HuH-7 (cell line): Measurements from ENCODE around the gene KAZN.

ENCODE experiments used
- DNase-seq: peaks from one replicate; pipeline ENCODE4 v3.0.0; 2011; ENCODE audit warnings: low spot score

KAZN gene

DNA sequence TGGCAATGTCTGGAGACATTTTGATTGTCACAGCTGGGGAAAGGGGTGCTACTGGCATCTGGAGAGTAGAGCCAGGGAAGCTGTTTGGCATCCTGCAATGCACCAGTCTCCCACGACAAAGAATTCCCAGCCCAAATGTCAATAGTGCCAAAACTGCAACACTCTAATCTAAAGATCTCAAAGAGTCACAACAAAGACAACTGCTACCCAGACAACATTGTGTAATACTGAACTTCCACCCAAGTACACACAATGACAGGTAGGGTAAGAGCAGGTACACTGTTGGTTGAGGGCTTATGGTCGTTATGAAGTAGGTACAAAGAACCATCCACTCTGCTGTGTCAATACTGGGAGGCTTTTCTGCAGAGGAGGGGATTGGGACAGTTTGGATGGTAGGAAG lies 546.8 kb downstream of the KAZN start:
- no peak for DNase-seq

GRCh38 chr1:15146142-15146680 lies 547.7 kb downstream of the KAZN start:
- no peak for DNase-seq

DNA sequence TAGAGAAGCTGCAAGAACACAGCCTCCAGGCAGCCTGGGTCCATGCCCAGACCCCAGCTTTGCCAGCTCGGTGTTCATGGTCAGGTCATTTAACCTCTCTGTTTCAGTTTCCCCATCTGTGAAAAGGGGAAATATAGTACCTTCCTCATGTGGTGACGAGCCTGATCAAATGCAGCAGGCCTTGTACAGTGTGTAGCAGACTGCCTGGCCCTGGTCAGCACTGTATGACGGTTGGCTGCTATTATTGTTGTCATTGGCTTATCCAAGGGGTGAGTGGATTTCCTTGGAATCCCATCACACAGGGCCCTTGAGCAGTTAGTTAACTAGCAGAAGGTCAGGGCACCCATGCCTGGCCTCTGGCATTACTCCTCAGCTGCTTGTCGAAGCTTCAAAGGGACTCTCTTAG lies 548.5 kb downstream of the KAZN start:
- DNase-seq, result no peak

GRCh38 chr1:15148004-15148403 lies 549.5 kb downstream of the KAZN start:
- no peak for DNase-seq

DNA sequence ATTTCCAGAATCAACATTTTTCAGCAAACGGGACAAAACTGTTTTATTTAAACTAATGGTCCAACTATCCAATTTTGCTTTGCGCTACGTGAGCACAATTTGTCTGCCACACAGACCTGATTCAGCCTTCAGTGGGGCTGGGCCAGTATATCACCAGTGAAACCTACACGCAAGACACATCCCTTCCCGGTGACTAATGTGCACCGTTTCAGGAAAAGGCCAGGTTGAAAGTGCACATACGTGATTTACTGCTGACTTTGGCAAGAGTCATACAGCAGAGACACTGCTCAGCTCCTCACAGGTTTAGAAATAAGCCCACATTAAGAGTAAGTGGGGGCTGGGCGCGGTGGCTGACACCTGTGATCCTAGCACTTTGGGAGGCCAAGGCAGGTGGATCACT lies 550.0 kb downstream of the KAZN start:
- DNase-seq, result no peak

GRCh38 chr1:15148941-15149340 lies 550.5 kb downstream of the KAZN start:
- DNase-seq, result no peak

- no peak for DNase-seq
These were observed 551.9 kb downstream of the KAZN start for GRCh38 chr1:15150376-15150775.

GRCh38 chr1:15151377-15151806 lies 552.9 kb downstream of the KAZN start:
- peak; percentile 30 for DNase-seq

DNA sequence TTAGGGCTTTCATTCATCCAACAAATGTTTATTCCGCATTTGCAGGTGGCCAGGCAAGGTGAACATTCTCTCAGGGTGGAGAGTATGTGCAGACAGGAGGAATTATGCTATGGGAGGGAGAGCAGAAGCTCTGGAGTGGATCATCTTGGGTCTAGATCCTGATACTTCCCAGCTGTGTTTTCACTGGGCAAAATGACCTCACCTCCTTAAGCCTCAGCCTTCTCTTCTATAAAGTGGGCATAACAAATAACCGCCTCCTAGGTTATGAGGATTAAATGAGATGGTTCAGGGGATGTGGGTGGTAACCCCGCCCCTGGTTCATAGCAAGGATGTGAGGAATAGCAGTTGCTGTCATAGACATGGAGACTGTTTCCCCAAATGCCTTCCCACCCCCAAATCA lies 553.4 kb downstream of the KAZN start:
- DNase-seq, result no peak

DNA sequence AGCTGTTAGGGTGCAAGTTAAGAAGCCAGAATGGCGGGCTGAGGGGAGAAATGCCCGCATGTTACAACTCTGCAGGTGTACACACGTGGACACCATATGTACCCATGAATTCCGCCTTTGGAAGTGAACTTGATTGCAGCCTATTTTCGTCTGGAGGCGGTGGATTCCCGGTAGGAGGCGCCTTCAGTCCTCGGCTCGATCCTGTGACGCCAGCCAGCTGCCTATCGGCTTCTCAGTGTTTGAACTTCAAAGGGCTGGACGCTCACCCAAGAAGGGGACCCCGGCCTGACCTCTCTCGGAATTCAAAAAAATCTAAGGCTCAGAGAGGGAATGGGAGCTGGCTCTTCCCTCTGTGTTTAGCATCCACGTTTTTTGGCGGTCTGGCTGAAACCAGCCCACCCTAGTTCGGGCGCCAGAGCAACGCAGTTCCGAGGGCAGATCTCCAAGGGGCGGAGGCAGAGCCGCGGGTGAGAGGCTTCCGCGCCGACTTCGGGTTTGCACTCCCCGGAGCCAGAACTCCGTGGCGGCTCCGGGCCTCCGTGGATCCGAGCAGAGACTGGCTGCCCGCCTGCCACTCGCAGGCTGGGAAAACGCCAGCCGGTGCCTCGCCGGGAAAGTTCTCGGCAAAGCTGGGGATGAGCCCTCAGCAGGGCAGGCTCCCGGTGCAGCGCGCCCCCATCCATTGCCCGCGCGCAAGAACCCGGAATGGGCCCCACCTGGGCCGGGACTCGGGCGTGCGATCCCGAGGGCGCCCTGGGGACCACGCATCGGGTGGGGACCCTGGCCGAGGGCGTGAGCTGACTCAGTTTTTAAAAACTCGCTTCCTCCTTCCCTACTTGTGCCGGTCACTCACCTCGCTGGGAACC lies 554.1 kb downstream of the KAZN start:
- peak; percentile 80 for DNase-seq

DNA sequence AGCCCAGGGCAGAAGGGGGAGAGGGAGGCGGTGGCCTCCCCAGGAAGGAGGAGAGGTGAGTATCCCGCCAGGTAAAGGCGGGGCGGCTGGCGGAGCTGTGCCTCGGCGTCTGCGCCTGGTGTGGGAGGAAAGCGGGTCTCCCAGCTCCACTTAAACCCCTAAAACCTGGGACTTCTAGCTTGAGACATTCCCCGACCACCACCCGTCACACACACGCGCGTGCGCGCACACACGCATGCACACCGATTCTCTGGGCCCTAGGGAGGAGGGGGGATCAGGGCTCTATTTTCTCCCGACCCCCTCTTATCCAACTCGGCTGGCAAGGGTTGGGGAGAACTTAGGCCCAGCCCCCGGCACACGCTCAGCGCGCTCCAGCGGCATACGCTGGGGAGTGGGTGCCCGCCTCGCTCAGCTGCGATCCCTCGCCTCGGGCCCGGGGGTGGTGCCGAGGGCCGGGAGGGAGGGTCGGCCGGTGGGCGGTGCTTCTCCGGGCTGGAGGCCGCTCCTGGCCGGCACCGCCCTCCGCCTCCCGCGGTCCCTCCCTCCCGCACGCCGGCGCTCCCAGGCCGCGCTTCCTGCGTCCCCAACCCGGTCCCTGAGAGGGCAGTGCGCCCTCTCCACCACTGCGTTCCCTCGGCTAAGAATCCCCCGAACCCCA lies 554.8 kb downstream of the KAZN start, which contains the start of gene TMEM51:
Gene TMEM51 (plus strand): TSS at position 564 of the 658 bp plus-strand sequence. CDS start 61,341 bp downstream, outside the sequence.
- peak; percentile 81 for DNase-seq

DNA sequence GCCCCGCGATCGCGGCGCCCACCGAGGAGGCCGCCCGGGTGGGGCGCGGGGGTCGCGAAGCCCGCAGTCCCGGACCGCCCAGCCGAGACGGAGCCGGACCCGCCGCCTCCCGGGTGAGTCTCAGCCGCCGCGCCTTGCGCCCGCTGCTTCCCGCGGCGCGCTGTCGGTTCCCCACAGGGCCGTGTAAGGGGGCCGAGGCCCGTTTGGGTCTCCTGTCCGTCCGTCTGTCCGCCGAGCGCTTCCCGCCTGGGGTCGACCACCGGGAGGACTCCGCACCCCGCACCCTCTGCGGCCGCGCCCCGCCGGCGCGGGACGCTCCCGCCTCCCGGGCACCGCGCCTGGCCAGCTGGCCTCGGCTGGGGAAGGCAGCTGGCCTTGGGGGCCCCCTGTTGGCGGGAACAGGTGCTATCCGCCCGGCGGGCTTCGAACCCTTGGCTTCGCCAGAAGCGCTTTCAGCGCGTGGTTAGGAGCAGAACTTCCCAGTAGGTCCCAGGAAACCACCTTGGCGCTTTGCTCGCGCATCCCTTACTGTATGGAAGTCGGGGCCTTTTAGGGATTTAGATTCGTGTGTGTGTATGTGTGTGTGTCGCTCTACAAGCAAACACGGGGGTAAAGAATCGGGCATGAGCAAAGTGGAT lies 555.5 kb downstream of the KAZN start:
- DNase-seq, result peak; percentile 73

DNA sequence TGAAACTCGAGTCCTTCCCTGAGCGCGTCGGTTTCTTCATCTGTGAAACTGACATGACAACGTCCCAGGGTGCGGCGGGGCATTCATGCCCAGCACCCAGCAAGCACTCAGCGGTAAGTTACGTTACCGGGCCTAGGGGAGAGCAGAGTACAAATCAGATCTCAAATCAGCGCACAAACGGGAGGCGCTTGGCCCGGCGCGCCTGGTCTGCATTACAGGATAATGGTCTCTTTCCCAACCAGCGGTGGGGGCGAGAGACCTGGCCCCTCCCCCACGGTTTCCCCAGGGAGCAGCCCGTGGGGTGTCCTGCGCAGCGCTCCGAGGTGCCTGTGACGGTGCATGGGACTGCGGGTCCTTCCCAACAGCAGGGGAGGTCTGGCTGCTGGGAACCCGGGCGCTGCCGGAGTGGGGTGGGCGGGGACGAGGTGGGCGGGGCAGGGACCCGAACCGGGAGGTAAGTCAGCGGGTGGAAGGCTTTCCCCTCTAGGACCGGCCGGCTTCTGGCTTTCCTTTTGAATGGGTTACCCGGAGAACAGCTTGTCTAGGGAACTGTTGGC lies 556.1 kb downstream of the KAZN start:
- peak; percentile 44 for DNase-seq

- DNase-seq, result no peak
These were observed 556.7 kb downstream of the KAZN start for GRCh38 chr1:15155191-15155590.

DNA sequence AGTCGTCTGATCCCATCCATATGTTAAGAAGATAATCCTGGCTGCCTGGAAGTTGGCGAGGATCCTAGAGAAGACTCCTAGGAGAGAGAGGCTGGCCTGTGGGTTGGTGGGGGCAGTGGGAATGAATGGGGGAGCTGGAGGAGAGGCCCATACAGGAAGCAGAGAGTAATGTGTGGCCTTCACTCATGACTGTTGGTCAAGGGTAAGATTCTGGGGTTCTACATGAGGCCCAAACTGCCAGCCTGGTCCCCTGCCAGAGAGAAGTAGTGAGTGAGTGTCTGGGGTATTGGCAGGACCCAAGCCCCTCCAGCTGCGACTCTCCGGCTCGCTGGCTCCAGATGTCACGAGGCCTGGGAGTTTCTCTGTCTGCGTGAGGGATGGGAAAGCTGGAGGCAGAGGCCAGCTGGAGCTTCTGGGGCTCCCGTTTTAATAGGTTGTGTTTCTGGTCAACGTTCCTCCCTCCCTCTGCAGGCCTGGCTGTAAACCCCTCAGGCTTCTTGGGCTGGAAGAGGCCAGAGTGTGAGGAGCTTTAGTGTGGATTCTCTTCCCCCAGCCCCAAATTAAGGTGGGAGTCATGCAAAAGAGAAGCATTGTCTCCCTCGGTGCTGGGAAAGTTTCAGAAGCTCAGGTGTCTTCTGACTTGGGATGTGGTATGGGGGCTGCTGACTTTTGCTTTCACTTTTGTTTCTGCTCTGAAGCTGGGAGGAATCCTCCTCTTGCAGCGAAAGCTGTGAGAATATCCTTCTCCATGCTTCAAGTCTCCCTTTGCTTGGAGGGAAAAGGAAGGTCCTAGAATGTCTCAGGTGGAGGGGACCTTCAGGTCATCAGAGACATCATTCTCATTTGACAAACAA lies 557.6 kb downstream of the KAZN start:
- no peak for DNase-seq

- DNase-seq, result no peak
These were observed 558.4 kb downstream of the KAZN start for GRCh38 chr1:15156807-15157380.

- DNase-seq, result no peak
These were observed 559.3 kb downstream of the KAZN start for GRCh38 chr1:15157524-15158399.

DNA sequence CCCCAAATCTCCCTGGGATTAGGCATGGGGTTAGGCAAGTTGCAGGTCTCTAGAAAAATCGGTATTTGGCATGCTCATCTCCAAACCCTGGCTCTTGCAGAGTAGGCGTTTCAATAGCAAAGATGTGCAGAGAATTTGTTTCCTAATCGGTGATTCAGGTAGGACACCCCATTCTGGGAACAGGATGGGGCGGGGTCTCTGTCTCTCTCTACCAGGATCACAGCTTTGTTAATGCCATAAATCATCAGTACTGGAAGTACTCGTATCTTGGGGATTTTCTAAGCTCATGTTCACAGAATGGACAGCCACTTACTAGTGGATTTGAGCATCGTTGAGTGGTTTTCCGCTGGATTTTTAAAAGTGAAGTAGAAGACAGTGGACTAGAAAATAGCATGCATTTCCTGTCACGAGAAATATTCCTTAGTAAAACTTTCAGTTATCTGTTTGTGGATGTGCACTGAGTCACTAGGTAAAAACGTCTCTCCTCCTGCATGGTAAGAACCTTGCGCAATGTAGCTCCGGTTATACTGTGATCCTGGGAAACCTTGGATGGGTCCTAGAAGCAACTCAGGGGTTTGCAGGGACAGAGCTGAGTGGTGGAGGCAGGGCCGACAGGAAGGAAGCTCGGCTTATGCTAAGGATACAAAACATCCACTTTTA lies 560.2 kb downstream of the KAZN start:
- DNase-seq, result no peak

- DNase-seq, result no peak
These were observed 560.7 kb downstream of the KAZN start for GRCh38 chr1:15159166-15159555.
